Activated CD8-positive, alpha-beta memory T cell treated with anti-CD3 and anti-CD28 coated beads, Interleukin-2, amount 50 U/mL, for 4 hours (primary cell): Measurements from ENCODE around the gene EVI2A.

Source experiments
- DNase-seq: peaks from one replicate; pipeline ENCODE4 v3.0.0-alpha.2; 2020

EVI2A gene

DNA sequence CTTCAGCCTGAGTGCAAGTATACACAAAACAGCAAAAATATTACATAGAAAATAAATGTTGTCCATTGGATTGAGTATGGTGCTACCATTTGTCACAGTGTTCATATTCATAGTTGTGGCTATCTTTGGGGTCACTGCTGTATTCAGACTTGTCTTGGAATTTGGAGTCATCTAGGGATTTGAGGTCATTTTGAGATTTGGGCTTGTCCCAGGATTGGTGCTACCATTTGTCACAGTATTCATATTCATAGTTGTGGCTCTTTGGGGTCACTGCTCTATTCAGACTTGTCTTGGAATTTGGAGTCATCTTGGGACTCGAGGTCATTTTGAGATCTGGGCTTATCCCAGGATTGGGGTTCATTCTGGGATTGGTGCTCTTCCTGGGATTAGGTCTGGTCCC lies 49.2 kb downstream of the EVI2A start:
- no peak for DNase-seq

DNA sequence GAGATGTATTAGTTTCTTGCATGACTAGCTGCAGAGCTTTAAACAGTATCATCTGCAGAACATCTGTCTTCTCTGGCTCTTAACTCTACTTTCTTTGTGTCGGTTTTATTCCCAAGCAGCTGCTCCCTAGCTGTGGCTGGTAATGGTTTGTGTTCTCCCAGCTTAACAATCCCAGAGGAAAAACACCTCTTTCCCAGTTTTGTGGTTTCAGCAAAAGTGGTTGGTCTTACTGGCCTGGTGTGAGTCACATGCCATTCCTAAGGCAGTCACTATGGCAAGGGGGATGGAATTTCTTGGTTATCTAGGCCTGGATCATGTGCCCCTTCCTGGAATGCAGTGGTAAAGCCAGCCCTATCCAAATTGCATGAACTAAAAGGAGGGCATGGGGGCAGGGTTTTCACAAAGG lies 51.8 kb downstream of the EVI2A start:
- DNase-seq = no peak

DNA sequence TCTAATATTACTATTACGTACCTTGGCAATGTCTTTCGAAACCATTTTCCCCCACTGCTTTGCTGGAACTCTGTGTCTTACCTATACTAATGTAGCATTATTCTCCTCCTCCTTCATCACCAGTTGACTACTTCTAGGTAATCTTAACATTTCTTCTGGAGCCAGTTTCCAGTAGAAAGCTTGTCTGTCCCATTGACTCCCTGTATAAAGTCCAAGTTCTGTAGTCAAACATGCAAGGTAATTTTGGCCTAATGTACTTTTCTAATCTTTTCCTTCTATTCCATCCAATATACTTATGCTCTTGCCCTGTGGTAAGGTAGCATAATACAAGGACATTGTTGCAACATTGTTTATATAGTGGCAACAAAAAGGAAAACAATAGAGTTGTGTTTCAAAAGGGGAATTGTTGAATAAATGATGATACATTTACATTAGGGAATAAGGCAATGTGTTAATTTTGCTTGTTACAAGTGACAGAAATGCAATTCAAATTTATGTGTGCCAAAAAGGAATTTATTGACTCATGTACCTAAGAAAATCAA lies 52.3 kb downstream of the EVI2A start:
- DNase-seq = no peak
